SK-N-SH (cell line): ENCODE results near the gene HPCA. TPM values are rescaled to one million over a fixed set of nuclear protein-coding genes. Genes with fewer than 3 reads are reported as not detected.

Experiments
- CTCF ChIA-PET: fragments of 300-600, 350-600 bp; formaldehyde crosslinking; extraction: SDS; loops from one replicate; lab custom pipeline; 2021; lab: Yijun Ruan, JAX
- POLR2A ChIA-PET: fragments of 350-600 bp; sonication (Branson Sonifier 250); formaldehyde crosslinking; extraction: SDS; loops from one replicate; lab custom pipeline; 2020; ENCODE audit warnings: antibody characterized with exemption, inconsistent platforms; lab: Yijun Ruan, JAX
- DNase-seq: peaks from one replicate; pipeline ENCODE4 v3.0.0; 2012
- H2AFZ ChIP-seq: fragments of 200-600 bp; sonication (generic); 2 replicates; pipeline ENCODE4 v1.8.1; 2016; ENCODE audit warnings: antibody characterized with exemption, mild to moderate bottlenecking, low read depth
- H3F3A ChIP-seq: fragments of 200-600 bp; sonication (generic); replicated peaks from 2 replicates; pipeline ENCODE3; 2016; ENCODE audit warnings: antibody characterized with exemption, mild to moderate bottlenecking; ENCODE audit not compliant: insufficient read depth
- H3K27ac ChIP-seq, 2 experiments: fragments of 200-500 bp in 1 of 2; fragments of 200-600 bp in 1 of 2; sonication (Bioruptor generic) in 1 of 2; sonication (generic), shearing (Covaris generic) in 1 of 2; 2 replicates each; pipeline versions ENCODE4 v1.5.1 to v1.6.1; 2014 to 2016; ENCODE audit warnings: low read depth in 2 of 2, inconsistent platforms in 1 of 2, low read length in 1 of 2, mild to moderate bottlenecking in 1 of 2, mixed read lengths in 1 of 2
- H3K27me3 ChIP-seq: fragments of 200-600 bp; sonication (generic), shearing (Covaris generic); 2 replicates; pipeline ENCODE4 v1.6.1; 2016; ENCODE audit warnings: mixed run types; ENCODE audit not compliant: insufficient read depth
- H3K36me3 ChIP-seq, 2 experiments: fragments of 200-500 bp in 1 of 2; fragments of 200-600 bp in 1 of 2; sonication (Bioruptor generic) in 1 of 2; sonication (generic) in 1 of 2; replicated peaks in 1 of 2; 2 replicates each; pipeline versions ENCODE3 to v1.5.1; 2014 to 2016; ENCODE audit warnings: low read length in 1 of 2, mild to moderate bottlenecking in 1 of 2; ENCODE audit not compliant: insufficient read depth in 2 of 2, control insufficient read depth in 1 of 2
- H3K4me1 ChIP-seq, 2 experiments: fragments of 200-500 bp in 1 of 2; fragments of 200-600 bp in 1 of 2; sonication (Bioruptor generic) in 1 of 2; sonication (generic), shearing (Covaris generic) in 1 of 2; 2 replicates each; pipeline versions ENCODE4 v1.5.1 to v1.6.1; 2014 to 2016; ENCODE audit warnings: low read depth in 1 of 2, low read length in 1 of 2, mixed run types in 1 of 2; ENCODE audit not compliant: insufficient read depth in 2 of 2, control insufficient read depth in 1 of 2
- H3K4me2 ChIP-seq: fragments of 200-600 bp; sonication (generic), shearing (Covaris generic); 2 replicates; pipeline ENCODE4 v1.6.1; 2017; ENCODE audit warnings: mixed run types
- H3K4me3 ChIP-seq, 2 experiments: fragments of 200-500 bp in 1 of 2; fragments of 200-600 bp in 1 of 2; sonication (Bioruptor generic) in 1 of 2; sonication (generic), shearing (Covaris generic) in 1 of 2; 2 replicates each; pipeline versions ENCODE4 v1.5.1 to v1.8.1; 2014 to 2016; ENCODE audit warnings: low read depth in 2 of 2, inconsistent platforms in 1 of 2, low read length in 1 of 2, mild to moderate bottlenecking in 1 of 2, mixed read lengths in 1 of 2, moderate library complexity in 1 of 2
- H3K79me2 ChIP-seq: fragments of 200-600 bp; sonication (generic); 2 replicates; pipeline ENCODE4 v1.8.1; 2017; ENCODE audit warnings: mild to moderate bottlenecking; ENCODE audit not compliant: insufficient read depth
- H3K9ac ChIP-seq: fragments of 200-600 bp; sonication (generic); 2 replicates; pipeline ENCODE4 v1.6.1; 2017; ENCODE audit warnings: mixed run types
- H3K9me2 ChIP-seq: fragments of 200-600 bp; sonication (generic); 2 replicates; pipeline ENCODE4 v1.6.1; 2017; ENCODE audit warnings: mixed run types
- H3K9me3 ChIP-seq: fragments of 200-600 bp; sonication (generic); 2 replicates; pipeline ENCODE4 v1.6.1; 2017; ENCODE audit warnings: mixed run types, mild to moderate bottlenecking, moderate library complexity
- H4K20me1 ChIP-seq: fragments of 200-600 bp; sonication (generic); 2 replicates; pipeline ENCODE4 v1.6.1; 2017; ENCODE audit warnings: mild to moderate bottlenecking, mixed run types; ENCODE audit not compliant: insufficient read depth
- CHD2 ChIP-seq: fragments of 150-350 bp; IDR thresholded peaks from 2 replicates; pipeline ENCODE4 v1.6.1; 2018; ENCODE audit warnings: low read length; ENCODE audit not compliant: partially characterized antibody
- EP300 ChIP-seq, 2 experiments: IDR thresholded peaks; 2 replicates each; pipeline versions ENCODE4 v1.4.0 to v1.6.1; 2012; ENCODE audit warnings: borderline replicate concordance in 1 of 2, low read depth in 1 of 2, low read length in 1 of 2
- FOXM1 ChIP-seq: IDR thresholded peaks from 2 replicates; pipeline ENCODE4 v1.4.0; 2012; ENCODE audit warnings: low read depth, mild to moderate bottlenecking
- MEF2A ChIP-seq: IDR thresholded peaks from 2 replicates; pipeline ENCODE4 v1.4.0; 2012; ENCODE audit warnings: low read depth, borderline replicate concordance
- NFIC ChIP-seq: IDR thresholded peaks from 2 replicates; pipeline ENCODE4 v1.4.0; 2012; ENCODE audit warnings: borderline replicate concordance
- NRF1 ChIP-seq: IDR thresholded peaks from 2 replicates; pipeline ENCODE4 v1.6.1; 2012; ENCODE audit warnings: low read depth, mild to moderate bottlenecking, low read length
- RAD21 ChIP-seq: IDR thresholded peaks from 2 replicates; pipeline ENCODE4 v1.6.1; 2012; ENCODE audit warnings: mild to moderate bottlenecking, low read length
- RCOR1 ChIP-seq: fragments of 150-350 bp; IDR thresholded peaks from 2 replicates; pipeline ENCODE4 v1.6.1; 2017; ENCODE audit warnings: antibody characterized with exemption, low read length
- RFX5 ChIP-seq: IDR thresholded peaks from 2 replicates; pipeline ENCODE4 v1.6.1; 2012; ENCODE audit warnings: mild to moderate bottlenecking, improper control_type of control experiment, low read length
- SMC3 ChIP-seq: IDR thresholded peaks from 2 replicates; pipeline ENCODE4 v1.6.1; 2012; ENCODE audit warnings: low read depth, low read length, improper control_type of control experiment
- TCF12 ChIP-seq: IDR thresholded peaks from 2 replicates; pipeline ENCODE4 v1.4.0; 2012
- WGBS: methylation state at CpG from one replicate; pipeline ENCODE4 v1.1.6; 2017; ENCODE audit warnings: low lambda C conversion rate; 5-methylcytosine and 5-hydroxymethylcytosine counted together
- polyA plus RNA-seq, 3 experiments: library from polyadenylated mRNA; depleted of rRNA; stranded (reverse); fragments of >200 nt; gene quantifications; 2 replicates each; pipeline ENCODE4 v1.2.3, GENCODE V29; 2012
- TF ChIP-seq, protein P1 (sequence below): IDR thresholded peaks from 2 replicates; pipeline ENCODE4 v1.4.0; 2012; ENCODE audit warnings: low read depth, borderline replicate concordance
- TF ChIP-seq, protein P2 (sequence below): IDR thresholded peaks from 2 replicates; pipeline ENCODE4 v1.6.1; 2012; ENCODE audit warnings: mild to moderate bottlenecking, low read depth, low read length, moderate library complexity
- TF ChIP-seq, protein P3 (sequence below): fragments of 200-600 bp; sonication (generic); IDR thresholded peaks from 2 replicates; pipeline ENCODE4 v1.6.1; 2017; ENCODE audit warnings: antibody characterized with exemption, mild to moderate bottlenecking, moderate library complexity

The HPCA gene
- polyA plus RNA-seq, 1 of the 3 experiments (the other 2 are of a cell fraction): not detected

DNA sequence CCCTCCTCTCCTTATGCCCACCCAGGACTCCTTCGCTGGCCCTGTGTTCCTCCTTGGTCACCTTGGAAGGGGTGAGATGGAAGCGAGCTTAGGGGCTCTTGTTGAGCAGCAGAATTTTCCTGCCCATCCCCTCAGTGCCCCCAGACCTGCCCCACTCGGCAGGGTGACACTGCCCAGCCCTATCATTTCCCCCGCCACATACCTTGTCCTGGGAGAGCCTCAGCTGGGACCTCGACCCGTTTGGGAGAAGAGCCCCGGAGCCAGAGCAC lies 14.2 kb upstream of the HPCA start:
- Histone ChIP-seq H3K27me3 (no peaks in the 10 kb centered on the region), H3K79me2 (no peaks in the 10 kb centered on the region), H3K4me3 (no peak overlapping the region), H3K36me3 (no peaks in the 10 kb centered on the region), H3K9ac (no peak overlapping the region)
- no peak for DNase-seq
- TF ChIP-seq RCOR1: no peak
- TF ChIP-seq, protein P1, sequence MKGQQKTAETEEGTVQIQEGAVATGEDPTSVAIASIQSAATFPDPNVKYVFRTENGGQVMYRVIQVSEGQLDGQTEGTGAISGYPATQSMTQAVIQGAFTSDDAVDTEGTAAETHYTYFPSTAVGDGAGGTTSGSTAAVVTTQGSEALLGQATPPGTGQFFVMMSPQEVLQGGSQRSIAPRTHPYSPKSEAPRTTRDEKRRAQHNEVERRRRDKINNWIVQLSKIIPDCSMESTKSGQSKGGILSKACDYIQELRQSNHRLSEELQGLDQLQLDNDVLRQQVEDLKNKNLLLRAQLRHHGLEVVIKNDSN: no peak
- no peak for TF ChIP-seq RFX5
- no peak for TF ChIP-seq NFIC
- no peak for TF ChIP-seq CHD2
- no peak for TF ChIP-seq NRF1
- TF ChIP-seq, protein P2, sequence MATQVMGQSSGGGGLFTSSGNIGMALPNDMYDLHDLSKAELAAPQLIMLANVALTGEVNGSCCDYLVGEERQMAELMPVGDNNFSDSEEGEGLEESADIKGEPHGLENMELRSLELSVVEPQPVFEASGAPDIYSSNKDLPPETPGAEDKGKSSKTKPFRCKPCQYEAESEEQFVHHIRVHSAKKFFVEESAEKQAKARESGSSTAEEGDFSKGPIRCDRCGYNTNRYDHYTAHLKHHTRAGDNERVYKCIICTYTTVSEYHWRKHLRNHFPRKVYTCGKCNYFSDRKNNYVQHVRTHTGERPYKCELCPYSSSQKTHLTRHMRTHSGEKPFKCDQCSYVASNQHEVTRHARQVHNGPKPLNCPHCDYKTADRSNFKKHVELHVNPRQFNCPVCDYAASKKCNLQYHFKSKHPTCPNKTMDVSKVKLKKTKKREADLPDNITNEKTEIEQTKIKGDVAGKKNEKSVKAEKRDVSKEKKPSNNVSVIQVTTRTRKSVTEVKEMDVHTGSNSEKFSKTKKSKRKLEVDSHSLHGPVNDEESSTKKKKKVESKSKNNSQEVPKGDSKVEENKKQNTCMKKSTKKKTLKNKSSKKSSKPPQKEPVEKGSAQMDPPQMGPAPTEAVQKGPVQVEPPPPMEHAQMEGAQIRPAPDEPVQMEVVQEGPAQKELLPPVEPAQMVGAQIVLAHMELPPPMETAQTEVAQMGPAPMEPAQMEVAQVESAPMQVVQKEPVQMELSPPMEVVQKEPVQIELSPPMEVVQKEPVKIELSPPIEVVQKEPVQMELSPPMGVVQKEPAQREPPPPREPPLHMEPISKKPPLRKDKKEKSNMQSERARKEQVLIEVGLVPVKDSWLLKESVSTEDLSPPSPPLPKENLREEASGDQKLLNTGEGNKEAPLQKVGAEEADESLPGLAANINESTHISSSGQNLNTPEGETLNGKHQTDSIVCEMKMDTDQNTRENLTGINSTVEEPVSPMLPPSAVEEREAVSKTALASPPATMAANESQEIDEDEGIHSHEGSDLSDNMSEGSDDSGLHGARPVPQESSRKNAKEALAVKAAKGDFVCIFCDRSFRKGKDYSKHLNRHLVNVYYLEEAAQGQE: no peak
- TF ChIP-seq MEF2A: no peak
- no peak for TF ChIP-seq EP300 (IDR thresholded peaks at IDR 0.05; ENCODE audit: borderline replicate concordance in 1 of 2, low read depth in 1 of 2, low read length in 1 of 2)
- TF ChIP-seq SMC3: no peak
- no peak for TF ChIP-seq RAD21
- no peak for TF ChIP-seq FOXM1
- TF ChIP-seq, protein P3, sequence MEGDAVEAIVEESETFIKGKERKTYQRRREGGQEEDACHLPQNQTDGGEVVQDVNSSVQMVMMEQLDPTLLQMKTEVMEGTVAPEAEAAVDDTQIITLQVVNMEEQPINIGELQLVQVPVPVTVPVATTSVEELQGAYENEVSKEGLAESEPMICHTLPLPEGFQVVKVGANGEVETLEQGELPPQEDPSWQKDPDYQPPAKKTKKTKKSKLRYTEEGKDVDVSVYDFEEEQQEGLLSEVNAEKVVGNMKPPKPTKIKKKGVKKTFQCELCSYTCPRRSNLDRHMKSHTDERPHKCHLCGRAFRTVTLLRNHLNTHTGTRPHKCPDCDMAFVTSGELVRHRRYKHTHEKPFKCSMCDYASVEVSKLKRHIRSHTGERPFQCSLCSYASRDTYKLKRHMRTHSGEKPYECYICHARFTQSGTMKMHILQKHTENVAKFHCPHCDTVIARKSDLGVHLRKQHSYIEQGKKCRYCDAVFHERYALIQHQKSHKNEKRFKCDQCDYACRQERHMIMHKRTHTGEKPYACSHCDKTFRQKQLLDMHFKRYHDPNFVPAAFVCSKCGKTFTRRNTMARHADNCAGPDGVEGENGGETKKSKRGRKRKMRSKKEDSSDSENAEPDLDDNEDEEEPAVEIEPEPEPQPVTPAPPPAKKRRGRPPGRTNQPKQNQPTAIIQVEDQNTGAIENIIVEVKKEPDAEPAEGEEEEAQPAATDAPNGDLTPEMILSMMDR: no peak
- no peak for TF ChIP-seq TCF12
- TF ChIP-seq, all 33 proteins: peak for 0
- H3K27ac ChIP-seq: no peak overlapping the region
- no peaks in the 10 kb centered on the region for H3K9me2 ChIP-seq
- no peaks in the 10 kb centered on the region for H3K9me3 ChIP-seq
- POLR2A ChIA-PET: no interaction called here
- WGBS: 73% methylated on average over 7 of the region's 7 CpGs
- no peak overlapping the region for H3K4me2 ChIP-seq
- no peak overlapping the region for H2AFZ ChIP-seq
- peaks cover 8% of the 10 kb centered on the region for H3F3A ChIP-seq
- H4K20me1 ChIP-seq: no peaks in the 10 kb centered on the region
- CTCF ChIA-PET: interaction anchor here (0.9 to 4.3 kb wide), 28 partner anchors 9 to 472 kb away, joined by 3 to 46 read pairs (median 7); partner anchors contain the start of genes AZIN2, HPCA, S100PBP and YARS1
- H3K4me1 ChIP-seq: peaks cover 0 to 17% of the 10 kb centered on the region in 2 experiments; a peak in 1 of 4 replicates
